GM23338 (cell line): ENCODE data around the gene SOX10.

ENCODE experiments used
- NANOG ChIP-seq: IDR thresholded peaks from 2 replicates; pipeline ENCODE4 v1.6.1; 2016; ENCODE audit warnings: antibody characterized with exemption, borderline replicate concordance
- POLR2AphosphoS5 ChIP-seq: IDR thresholded peaks from 2 replicates; pipeline ENCODE4 v1.6.1; 2016; ENCODE audit warnings: antibody characterized with exemption, low read depth
- TF ChIP-seq, protein P1 (sequence below), 2 experiments: fragments of 200-600 bp in 1 of 2; sonication (generic) in 1 of 2; conservative IDR thresholded peaks; 2 replicates each; pipeline versions ENCODE4 v1.5.1 to v1.6.1; 2016 to 2017; ENCODE audit warnings: antibody characterized with exemption in 2 of 2, low read depth in 2 of 2, mild to moderate bottlenecking in 2 of 2, moderate library complexity in 1 of 2

DNA sequence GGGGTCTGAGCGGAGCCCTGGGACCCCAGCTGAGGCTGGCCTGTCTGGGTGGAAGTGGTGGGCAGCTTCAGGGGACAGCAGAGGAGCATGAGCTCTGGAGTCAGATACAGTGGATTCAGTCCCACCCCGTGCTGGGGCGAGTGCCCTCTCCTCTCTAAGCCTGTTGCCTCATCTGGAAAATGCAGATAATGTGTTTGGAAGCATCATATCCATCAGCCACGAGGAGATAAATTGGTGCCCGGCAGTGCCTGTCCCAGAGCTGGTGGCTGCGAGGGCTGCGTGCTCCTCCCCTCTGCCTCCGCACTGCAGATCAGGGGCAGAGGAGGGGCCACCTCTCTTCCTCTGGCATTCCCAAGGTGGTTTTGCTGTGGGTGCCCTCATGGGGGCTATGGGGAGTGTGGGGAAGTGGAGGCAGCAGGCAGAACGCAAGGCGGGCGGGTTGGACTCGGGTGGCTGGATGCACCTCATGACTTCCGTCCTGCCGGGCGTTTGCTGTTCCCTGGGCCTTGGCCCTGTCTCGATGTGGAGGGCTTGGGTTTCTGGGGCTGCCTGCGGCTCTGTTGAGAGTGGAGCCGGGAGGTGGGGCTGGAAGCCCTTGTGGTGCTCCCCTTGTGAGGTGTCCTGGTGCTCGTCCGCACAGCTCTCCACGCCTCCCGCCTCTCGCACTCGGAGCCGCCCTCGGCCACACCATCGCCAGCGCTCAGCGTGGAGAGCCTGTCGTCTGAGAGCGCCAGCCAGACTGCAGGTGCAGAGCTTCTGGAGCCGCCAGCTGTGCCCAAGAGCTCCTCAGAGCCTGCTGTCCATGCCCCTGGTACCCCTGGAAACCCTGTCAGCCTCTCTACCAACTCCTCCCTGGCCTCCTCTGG is 57.4 kb downstream of the SOX10 start:
- TF ChIP-seq, protein P1, sequence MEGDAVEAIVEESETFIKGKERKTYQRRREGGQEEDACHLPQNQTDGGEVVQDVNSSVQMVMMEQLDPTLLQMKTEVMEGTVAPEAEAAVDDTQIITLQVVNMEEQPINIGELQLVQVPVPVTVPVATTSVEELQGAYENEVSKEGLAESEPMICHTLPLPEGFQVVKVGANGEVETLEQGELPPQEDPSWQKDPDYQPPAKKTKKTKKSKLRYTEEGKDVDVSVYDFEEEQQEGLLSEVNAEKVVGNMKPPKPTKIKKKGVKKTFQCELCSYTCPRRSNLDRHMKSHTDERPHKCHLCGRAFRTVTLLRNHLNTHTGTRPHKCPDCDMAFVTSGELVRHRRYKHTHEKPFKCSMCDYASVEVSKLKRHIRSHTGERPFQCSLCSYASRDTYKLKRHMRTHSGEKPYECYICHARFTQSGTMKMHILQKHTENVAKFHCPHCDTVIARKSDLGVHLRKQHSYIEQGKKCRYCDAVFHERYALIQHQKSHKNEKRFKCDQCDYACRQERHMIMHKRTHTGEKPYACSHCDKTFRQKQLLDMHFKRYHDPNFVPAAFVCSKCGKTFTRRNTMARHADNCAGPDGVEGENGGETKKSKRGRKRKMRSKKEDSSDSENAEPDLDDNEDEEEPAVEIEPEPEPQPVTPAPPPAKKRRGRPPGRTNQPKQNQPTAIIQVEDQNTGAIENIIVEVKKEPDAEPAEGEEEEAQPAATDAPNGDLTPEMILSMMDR (conservative IDR thresholded peaks at IDR 0.05; ENCODE audit: low read depth in 2 of 2), result no peak
- TF ChIP-seq NANOG (no peak), POLR2AphosphoS5 (no peak)
